AG09319 (cell line): Measurements from ENCODE around the gene EDN2.

Source experiments
- DNase-seq: peaks from one replicate; pipeline ENCODE4 v3.0.0-alpha.2; 2010; ENCODE audit warnings: low read depth; ENCODE audit errors: extremely low read depth
- CTCF ChIP-seq: IDR thresholded peaks from 2 replicates; pipeline ENCODE4 v1.5.1; 2011; ENCODE audit warnings: low read depth, mild to moderate bottlenecking, inconsistent platforms, low read length, moderate library complexity

EDN2 gene

GRCh38 chr1:41434748-41435449 lies 49.6 kb downstream of the EDN2 start:
- no peak for DNase-seq
- TF ChIP-seq CTCF: no peak

- DNase-seq: no peak
- TF ChIP-seq CTCF: no peak
Observed at GRCh38 chr1:41434306-41434705, 50.2 kb downstream of the EDN2 start.

- no peak for TF ChIP-seq CTCF
- no peak for DNase-seq
Observed at GRCh38 chr1:41433501-41433900, 51.0 kb downstream of the EDN2 start.

GRCh38 chr1:41432481-41433280 lies 51.8 kb downstream of the EDN2 start:
- TF ChIP-seq CTCF: peak; percentile 99
- DNase-seq: peak; percentile 67

GRCh38 chr1:41431490-41432350 lies 52.8 kb downstream of the EDN2 start:
- no peak for TF ChIP-seq CTCF
- DNase-seq: no peak

- no peak for TF ChIP-seq CTCF
- DNase-seq: no peak
Observed at GRCh38 chr1:41430582-41430981, 53.9 kb downstream of the EDN2 start.

- no peak for TF ChIP-seq CTCF
- DNase-seq: no peak
Observed at GRCh38 chr1:41430069-41430468, 54.4 kb downstream of the EDN2 start.
